Measurements from ENCODE around the gene DIAPH1.

The DIAPH1 gene

DNA sequence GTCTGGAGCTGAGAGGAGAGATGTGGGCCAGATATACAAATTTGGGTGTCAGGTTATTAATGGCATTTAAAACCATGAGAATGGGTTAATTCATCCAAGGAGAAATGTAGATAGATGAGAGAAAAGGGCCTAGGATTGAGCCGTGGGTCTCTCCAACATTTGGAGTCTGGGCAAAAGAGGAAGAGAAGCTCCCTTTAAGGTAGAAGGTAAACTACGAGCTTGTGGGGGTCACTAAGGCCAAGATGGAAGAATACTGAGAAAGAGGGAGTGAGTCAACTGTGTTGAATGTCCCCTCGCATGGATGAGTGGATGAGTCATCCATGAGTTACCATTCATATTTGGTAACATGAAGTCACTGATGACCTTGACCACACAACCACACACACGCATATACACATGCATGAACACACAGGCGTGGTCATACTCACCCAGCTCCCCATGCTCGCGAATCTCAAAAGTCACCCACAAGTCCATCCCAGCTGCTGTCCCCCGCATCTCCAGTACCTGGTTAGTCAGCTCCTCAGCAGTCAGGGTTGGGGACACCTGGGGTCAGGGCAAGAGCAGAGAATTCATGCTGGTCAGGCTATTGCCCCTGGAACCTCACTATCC lies 39.2 kb upstream of the DIAPH1 start (continued):
- TF ChIP-seq, protein P1, sequence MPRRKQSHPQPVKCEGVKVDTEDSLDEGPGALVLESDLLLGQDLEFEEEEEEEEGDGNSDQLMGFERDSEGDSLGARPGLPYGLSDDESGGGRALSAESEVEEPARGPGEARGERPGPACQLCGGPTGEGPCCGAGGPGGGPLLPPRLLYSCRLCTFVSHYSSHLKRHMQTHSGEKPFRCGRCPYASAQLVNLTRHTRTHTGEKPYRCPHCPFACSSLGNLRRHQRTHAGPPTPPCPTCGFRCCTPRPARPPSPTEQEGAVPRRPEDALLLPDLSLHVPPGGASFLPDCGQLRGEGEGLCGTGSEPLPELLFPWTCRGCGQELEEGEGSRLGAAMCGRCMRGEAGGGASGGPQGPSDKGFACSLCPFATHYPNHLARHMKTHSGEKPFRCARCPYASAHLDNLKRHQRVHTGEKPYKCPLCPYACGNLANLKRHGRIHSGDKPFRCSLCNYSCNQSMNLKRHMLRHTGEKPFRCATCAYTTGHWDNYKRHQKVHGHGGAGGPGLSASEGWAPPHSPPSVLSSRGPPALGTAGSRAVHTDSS (tag by site-specific recombination; IDR thresholded peaks at IDR 0.05), result no peak
- TF ChIP-seq ZNF518A (tag by site-specific recombination; conservative IDR thresholded peaks at IDR 0.05; ENCODE audit: low read depth), result peak; percentile 39; the same call in 1 of the 2 replicates
- no peak for TF ChIP-seq KLF16 (tag by site-specific recombination; IDR thresholded peaks at IDR 0.05)
- TF ChIP-seq ZNF501 (tag by site-specific recombination; IDR thresholded peaks at IDR 0.05), result no peak
- 0 out of 2 replicates have a peak, but pooled peaks have one; percentile 38 for TF ChIP-seq ZNF473 (tag by site-specific recombination; IDR thresholded peaks at IDR 0.05)
- peak; percentile 36; the same call in 1 of the 2 replicates for TF ChIP-seq ZFHX2 (tag by site-specific recombination; conservative IDR thresholded peaks at IDR 0.05)
- TF ChIP-seq, protein P2, sequence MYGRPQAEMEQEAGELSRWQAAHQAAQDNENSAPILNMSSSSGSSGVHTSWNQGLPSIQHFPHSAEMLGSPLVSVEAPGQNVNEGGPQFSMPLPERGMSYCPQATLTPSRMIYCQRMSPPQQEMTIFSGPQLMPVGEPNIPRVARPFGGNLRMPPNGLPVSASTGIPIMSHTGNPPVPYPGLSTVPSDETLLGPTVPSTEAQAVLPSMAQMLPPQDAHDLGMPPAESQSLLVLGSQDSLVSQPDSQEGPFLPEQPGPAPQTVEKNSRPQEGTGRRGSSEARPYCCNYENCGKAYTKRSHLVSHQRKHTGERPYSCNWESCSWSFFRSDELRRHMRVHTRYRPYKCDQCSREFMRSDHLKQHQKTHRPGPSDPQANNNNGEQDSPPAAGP (tag by site-specific recombination; IDR thresholded peaks at IDR 0.05), result 0 out of 2 replicates have a peak, but pooled peaks have one; percentile 40
- TF ChIP-seq GLIS2 (tag by site-specific recombination; IDR thresholded peaks at IDR 0.05), result 0 out of 2 replicates have a peak, but pooled peaks have one; percentile 36
- 0 out of 2 replicates have a peak, but pooled peaks have one; percentile 63 for TF ChIP-seq ZNF324 (tag by site-specific recombination; IDR thresholded peaks at IDR 0.05)
- TF ChIP-seq, protein P3, sequence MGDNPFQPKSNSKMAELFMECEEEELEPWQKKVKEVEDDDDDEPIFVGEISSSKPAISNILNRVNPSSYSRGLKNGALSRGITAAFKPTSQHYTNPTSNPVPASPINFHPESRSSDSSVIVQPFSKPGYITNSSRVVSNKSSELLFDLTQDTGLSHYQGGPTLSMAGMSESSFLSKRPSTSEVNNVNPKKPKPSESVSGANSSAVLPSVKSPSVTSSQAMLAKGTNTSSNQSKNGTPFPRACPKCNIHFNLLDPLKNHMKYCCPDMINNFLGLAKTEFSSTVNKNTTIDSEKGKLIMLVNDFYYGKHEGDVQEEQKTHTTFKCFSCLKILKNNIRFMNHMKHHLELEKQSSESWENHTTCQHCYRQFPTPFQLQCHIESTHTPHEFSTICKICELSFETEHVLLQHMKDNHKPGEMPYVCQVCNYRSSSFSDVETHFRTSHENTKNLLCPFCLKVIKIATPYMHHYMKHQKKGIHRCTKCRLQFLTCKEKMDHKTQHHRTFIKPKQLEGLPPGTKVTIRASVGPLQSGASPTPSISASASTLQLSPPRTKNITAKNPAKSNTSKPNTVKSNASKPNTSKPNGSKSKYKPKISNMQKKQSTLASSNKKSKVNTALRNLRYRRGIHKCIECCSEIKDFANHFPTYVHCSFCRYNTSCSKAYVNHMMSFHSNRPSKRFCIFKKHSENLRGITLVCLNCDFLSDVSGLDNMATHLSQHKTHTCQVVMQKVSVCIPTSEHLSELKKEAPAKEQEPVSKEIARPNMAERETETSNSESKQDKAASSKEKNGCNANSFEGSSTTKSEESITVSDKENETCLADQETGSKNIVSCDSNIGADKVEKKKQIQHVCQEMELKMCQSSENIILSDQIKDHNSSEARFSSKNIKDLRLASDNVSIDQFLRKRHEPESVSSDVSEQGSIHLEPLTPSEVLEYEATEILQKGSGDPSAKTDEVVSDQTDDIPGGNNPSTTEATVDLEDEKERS (tag by site-specific recombination; IDR thresholded peaks at IDR 0.05), result peak; percentile 81
- no peak; the same call in 1 of the 2 replicates for TF ChIP-seq ZNF600 (tag by site-specific recombination; IDR thresholded peaks at IDR 0.05)
- TF ChIP-seq ZNF140 (tag by site-specific recombination; IDR thresholded peaks at IDR 0.05), result no peak
- no peak for TF ChIP-seq ZIC2 (tag by site-specific recombination; IDR thresholded peaks at IDR 0.05)
- TF ChIP-seq ZNF23 (tag by site-specific recombination; IDR thresholded peaks at IDR 0.05; ENCODE audit: borderline replicate concordance), result no peak
- TF ChIP-seq ZNF133 (tag by site-specific recombination; IDR thresholded peaks at IDR 0.05), result no peak
- TF ChIP-seq ZEB2 (tag by site-specific recombination; IDR thresholded peaks at IDR 0.05), result peak; percentile 59
- TF ChIP-seq ZNF623 (tag by site-specific recombination; IDR thresholded peaks at IDR 0.05), result no peak
- TF ChIP-seq, protein P4, sequence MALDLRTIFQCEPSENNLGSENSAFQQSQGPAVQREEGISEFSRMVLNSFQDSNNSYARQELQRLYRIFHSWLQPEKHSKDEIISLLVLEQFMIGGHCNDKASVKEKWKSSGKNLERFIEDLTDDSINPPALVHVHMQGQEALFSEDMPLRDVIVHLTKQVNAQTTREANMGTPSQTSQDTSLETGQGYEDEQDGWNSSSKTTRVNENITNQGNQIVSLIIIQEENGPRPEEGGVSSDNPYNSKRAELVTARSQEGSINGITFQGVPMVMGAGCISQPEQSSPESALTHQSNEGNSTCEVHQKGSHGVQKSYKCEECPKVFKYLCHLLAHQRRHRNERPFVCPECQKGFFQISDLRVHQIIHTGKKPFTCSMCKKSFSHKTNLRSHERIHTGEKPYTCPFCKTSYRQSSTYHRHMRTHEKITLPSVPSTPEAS (tag by site-specific recombination; IDR thresholded peaks at IDR 0.05), result no peak; the same call in 1 of the 2 replicates
- TF ChIP-seq PATZ1 (tag by site-specific recombination; IDR thresholded peaks at IDR 0.05), result no peak
- no peak for TF ChIP-seq YY1 (tag by site-specific recombination; IDR thresholded peaks at IDR 0.05)
- TF ChIP-seq ZNF830 (tag by site-specific recombination; IDR thresholded peaks at IDR 0.05; ENCODE audit: low read depth), result no peak
- TF ChIP-seq ZNF664 (tag by site-specific recombination; IDR thresholded peaks at IDR 0.05), result no peak
- peak; percentile 86 for TF ChIP-seq ZFP37 (tag by site-specific recombination; IDR thresholded peaks at IDR 0.05)
- peak; percentile 83 for TF ChIP-seq SP7 (tag by site-specific recombination; IDR thresholded peaks at IDR 0.05)
- TF ChIP-seq ZNF660 (tag by site-specific recombination; IDR thresholded peaks at IDR 0.05), result peak; percentile 88; the same call in 1 of the 2 replicates
- TF ChIP-seq ZNF157 (tag by site-specific recombination; IDR thresholded peaks at IDR 0.05), result no peak
- TF ChIP-seq ZBTB20 (tag by site-specific recombination; IDR thresholded peaks at IDR 0.05), result no peak
